Activated CD4-positive, alpha-beta memory T cell treated with anti-CD3 and anti-CD28 coated beads for 36 hours (primary cell): ENCODE measurements around the gene ZNF14. TPM values are rescaled to one million over a fixed set of nuclear protein-coding genes. Genes with fewer than 3 reads are reported as not detected.
"Not testable (repeated sequence)": the region's sequence is repeated elsewhere in the genome, so short reads cannot be mapped to it uniquely, and the experiment has no call there.

Experiments
- CTCF ChIA-PET: fragments of 350-600 bp; sonication (Branson Sonifier 250); formaldehyde crosslinking; loops from one replicate; lab custom pipeline; 2021; ENCODE audit warnings: antibody characterized with exemption, inconsistent platforms; lab: Charles Lee
- POLR2A ChIA-PET: fragments of 350-600 bp; sonication (Branson Sonifier 250); formaldehyde crosslinking; loops from one replicate; lab custom pipeline; 2021; ENCODE audit warnings: antibody characterized with exemption; lab: Charles Lee
- DNase-seq: peaks from one replicate; pipeline ENCODE4 v3.0.0-alpha.2; 2020
- H3K27ac Mint-ChIP-seq: one replicate; pipeline ENCODE4 v1.8.0; 2021; ENCODE audit warnings: mixed read lengths
- H3K27me3 Mint-ChIP-seq: one replicate; pipeline ENCODE4 v1.8.0; 2021; ENCODE audit warnings: mixed read lengths
- H3K36me3 Mint-ChIP-seq: one replicate; pipeline ENCODE4 v1.8.0; 2021; ENCODE audit warnings: mixed read lengths
- H3K4me1 Mint-ChIP-seq: one replicate; pipeline ENCODE4 v1.8.0; 2021; ENCODE audit warnings: low read depth, mixed read lengths
- H3K4me3 Mint-ChIP-seq: one replicate; pipeline ENCODE4 v1.8.0; 2021; ENCODE audit warnings: mild to moderate bottlenecking, mixed read lengths
- H3K9me3 Mint-ChIP-seq: one replicate; pipeline ENCODE4 v1.8.0; 2021; ENCODE audit warnings: mixed read lengths
- intact Hi-C: fragments of 100-400 bp; cut with micrococcal nuclease; formaldehyde crosslinking; loops from one replicate; pipeline ENCODE4 v1.15.1; 2023
- total RNA-seq, 2 experiments: library from RNA; stranded (reverse); gene quantifications; one replicate each; pipeline ENCODE4 v1.2.3, GENCODE V29; 2021

The ZNF14 gene
- total RNA-seq, 2 experiments from 2014 or later = 6.8 to 7.9 TPM

- CTCF ChIA-PET = no interaction called here
- H3K9me3 Mint-ChIP-seq = no peaks in the 10 kb centered on the region
- no peaks in the 10 kb centered on the region for H3K4me1 Mint-ChIP-seq
- POLR2A ChIA-PET = no interaction called here
- H3K27ac Mint-ChIP-seq = no peak overlapping the region
- H3K4me3 Mint-ChIP-seq = no peak overlapping the region
- H3K27me3 Mint-ChIP-seq = no peaks in the 10 kb centered on the region
- intact Hi-C loops = no loop called here
- DNase-seq = no peak
- no peaks in the 10 kb centered on the region for H3K36me3 Mint-ChIP-seq
Measured at GRCh38 chr19:19744641-19745040, 11.7 kb upstream of the ZNF14 start.

GRCh38 chr19:19743921-19744320, 11.0 kb upstream of the ZNF14 start:
- H3K27ac Mint-ChIP-seq, H3K36me3 Mint-ChIP-seq, H3K4me1 Mint-ChIP-seq, intact Hi-C loops, H3K27me3 Mint-ChIP-seq, H3K4me3 Mint-ChIP-seq, CTCF ChIA-PET, H3K9me3 Mint-ChIP-seq, DNase-seq, POLR2A ChIA-PET: not testable (repeated sequence)

- H3K27ac Mint-ChIP-seq = no peak overlapping the region
- no peaks in the 10 kb centered on the region for H3K36me3 Mint-ChIP-seq
- H3K27me3 Mint-ChIP-seq = no peaks in the 10 kb centered on the region
- POLR2A ChIA-PET = no interaction called here
- no peak for DNase-seq
- no peaks in the 10 kb centered on the region for H3K9me3 Mint-ChIP-seq
- intact Hi-C loops = no loop called here
- CTCF ChIA-PET = no interaction called here
- H3K4me3 Mint-ChIP-seq = no peak overlapping the region
- no peaks in the 10 kb centered on the region for H3K4me1 Mint-ChIP-seq
Measured at GRCh38 chr19:19743176-19743575, 10.3 kb upstream of the ZNF14 start.

GRCh38 chr19:19742773-19743172, 9.9 kb upstream of the ZNF14 start:
- no peak overlapping the region for H3K4me3 Mint-ChIP-seq
- ChIA-PET CTCF (no interaction called here), POLR2A (no interaction called here)
- H3K36me3 Mint-ChIP-seq = no peaks in the 10 kb centered on the region
- no peaks in the 10 kb centered on the region for H3K4me1 Mint-ChIP-seq
- intact Hi-C loops = no loop called here
- no peak for DNase-seq
- no peaks in the 10 kb centered on the region for H3K9me3 Mint-ChIP-seq
- no peak overlapping the region for H3K27ac Mint-ChIP-seq
- H3K27me3 Mint-ChIP-seq = no peaks in the 10 kb centered on the region

GRCh38 chr19:19741184-19741583, 8.3 kb upstream of the ZNF14 start:
- no peaks in the 10 kb centered on the region for H3K36me3 Mint-ChIP-seq
- H3K27me3 Mint-ChIP-seq = no peaks in the 10 kb centered on the region
- no peaks in the 10 kb centered on the region for H3K9me3 Mint-ChIP-seq
- intact Hi-C loops = no loop called here
- no peak overlapping the region for H3K27ac Mint-ChIP-seq
- POLR2A ChIA-PET = no interaction called here
- no peak for DNase-seq
- H3K4me1 Mint-ChIP-seq = no peaks in the 10 kb centered on the region
- H3K4me3 Mint-ChIP-seq = no peak overlapping the region
- CTCF ChIA-PET = no interaction called here

DNA sequence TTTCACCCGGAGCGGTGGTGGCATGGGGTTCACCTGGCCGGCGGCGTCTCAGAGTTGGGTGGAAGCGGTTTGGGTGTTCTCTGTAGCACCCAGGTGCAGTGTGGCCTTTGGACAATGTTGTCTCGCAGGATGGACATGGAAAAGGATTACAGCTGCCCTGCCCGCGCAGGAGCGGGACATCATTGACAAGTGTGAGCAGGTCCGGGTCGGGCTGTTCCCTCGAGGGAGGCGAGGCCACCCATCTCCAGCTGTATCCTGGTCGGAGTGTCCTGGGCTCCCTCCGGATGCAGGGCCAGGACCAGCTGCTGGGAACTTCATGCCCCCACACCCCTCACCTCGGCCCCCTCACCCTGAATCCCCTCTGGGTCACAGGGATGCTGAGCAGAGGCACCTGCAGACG, 7.8 kb upstream of the ZNF14 start:
- ChIA-PET POLR2A (no interaction called here), CTCF (no interaction called here)
- no peak for DNase-seq
- Mint-ChIP-seq H3K27ac (no peak overlapping the region), H3K27me3 (no peaks in the 10 kb centered on the region), H3K9me3 (no peaks in the 10 kb centered on the region), H3K4me1 (no peaks in the 10 kb centered on the region), H3K36me3 (no peaks in the 10 kb centered on the region), H3K4me3 (no peak overlapping the region)
- intact Hi-C loops = no loop called here

GRCh38 chr19:19738564-19738963, 5.7 kb upstream of the ZNF14 start:
- ChIA-PET POLR2A (no interaction called here), CTCF (no interaction called here)
- Mint-ChIP-seq H3K36me3 (no peaks in the 10 kb centered on the region), H3K9me3 (no peaks in the 10 kb centered on the region), H3K27ac (no peak overlapping the region), H3K27me3 (no peaks in the 10 kb centered on the region), H3K4me1 (no peaks in the 10 kb centered on the region), H3K4me3 (no peak overlapping the region)
- intact Hi-C loops = no loop called here
- DNase-seq = no peak

DNA sequence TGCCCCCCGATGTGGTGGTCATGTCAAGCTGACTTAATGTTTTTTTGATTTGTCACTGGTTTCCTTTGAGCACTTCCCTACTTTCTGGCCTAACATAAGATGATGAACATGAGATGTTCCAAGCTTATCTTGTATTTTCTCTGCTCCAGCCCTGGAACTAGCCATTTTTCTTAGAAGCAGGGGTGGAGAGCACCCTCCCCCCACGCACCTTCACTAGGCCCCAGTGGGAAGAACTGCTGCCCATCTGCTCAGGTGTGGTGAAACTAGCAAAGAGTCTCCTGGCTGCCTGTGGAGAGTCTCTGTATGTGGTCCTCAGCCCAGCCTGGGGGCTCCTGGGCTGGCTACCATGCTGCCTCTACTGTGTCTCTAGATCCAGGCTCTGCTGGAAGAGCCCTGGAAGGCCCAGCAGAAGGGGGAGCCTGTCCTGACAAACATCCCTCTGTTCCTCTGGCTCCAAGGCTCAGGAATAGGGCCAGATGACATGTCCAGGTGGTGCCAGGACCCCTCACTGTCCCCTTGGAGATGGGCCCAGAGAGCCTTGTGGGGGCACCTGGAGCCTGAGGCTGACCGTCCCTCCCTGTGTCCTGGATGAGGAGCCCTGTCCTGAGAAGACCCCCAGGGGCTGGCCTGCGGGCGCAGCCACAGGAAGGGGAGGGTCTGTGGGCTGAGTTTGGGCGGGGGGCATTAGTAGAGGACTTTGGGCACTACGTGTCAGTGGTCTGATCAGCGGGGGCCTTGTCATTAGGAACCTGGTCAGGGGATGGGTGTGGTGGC, 4.8 kb upstream of the ZNF14 start:
- Mint-ChIP-seq H3K36me3 (peaks cover 2% of the 10 kb centered on the region), H3K9me3 (no peaks in the 10 kb centered on the region), H3K4me1 (peaks cover 6% of the 10 kb centered on the region), H3K4me3 (no peak overlapping the region), H3K27ac (no peak overlapping the region), H3K27me3 (no peaks in the 10 kb centered on the region)
- ChIA-PET CTCF (no interaction called here), POLR2A (no interaction called here)
- intact Hi-C loops = no loop called here
- DNase-seq = no peak

DNA sequence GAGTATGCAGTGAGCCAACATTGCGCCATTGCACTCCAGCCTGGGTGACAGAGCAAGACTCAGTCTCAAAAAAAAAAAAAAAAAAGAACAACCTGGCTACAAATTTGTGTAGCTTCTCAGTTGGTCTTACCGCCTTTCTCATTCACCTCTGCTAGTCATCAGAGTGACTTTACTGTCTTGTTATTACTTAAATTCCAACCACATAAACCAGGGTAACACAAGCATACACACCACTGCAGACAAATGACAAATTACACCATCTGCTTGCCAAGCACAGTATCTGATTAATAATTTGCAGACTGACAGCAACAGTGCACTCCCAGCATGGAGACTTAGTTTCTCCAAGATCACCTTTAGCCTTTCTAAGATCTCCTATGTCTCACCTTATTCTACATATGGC, 11.0 kb downstream of the ZNF14 start:
- Mint-ChIP-seq H3K27me3 (no peaks in the 10 kb centered on the region), H3K36me3 (peaks cover 64% of the 10 kb centered on the region), H3K27ac (no peak overlapping the region), H3K9me3 (peaks cover 80% of the 10 kb centered on the region), H3K4me3 (no peak overlapping the region), H3K4me1 (peaks cover 5% of the 10 kb centered on the region)
- POLR2A ChIA-PET = no interaction called here
- CTCF ChIA-PET = no interaction called here
- intact Hi-C loops = no loop called here
- DNase-seq = no peak

GRCh38 chr19:19719798-19720197, 13.1 kb downstream of the ZNF14 start:
- intact Hi-C loops = no loop called here
- DNase-seq = no peak
- H3K9me3 Mint-ChIP-seq = peaks cover 85% of the 10 kb centered on the region
- peaks cover 5% of the 10 kb centered on the region for H3K4me1 Mint-ChIP-seq
- ChIA-PET CTCF (no interaction called here), POLR2A (no interaction called here)
- H3K36me3 Mint-ChIP-seq = peaks cover 76% of the 10 kb centered on the region
- H3K27ac Mint-ChIP-seq = no peak overlapping the region
- no peaks in the 10 kb centered on the region for H3K27me3 Mint-ChIP-seq
- no peak overlapping the region for H3K4me3 Mint-ChIP-seq

GRCh38 chr19:19711934-19712828, 20.7 kb downstream of the ZNF14 start:
- no peaks in the 10 kb centered on the region for H3K4me1 Mint-ChIP-seq
- ChIA-PET POLR2A (no interaction called here), CTCF (no interaction called here)
- DNase-seq = no peak
- intact Hi-C loops = no loop called here
- no peak overlapping the region for H3K4me3 Mint-ChIP-seq
- no peaks in the 10 kb centered on the region for H3K27me3 Mint-ChIP-seq
- peaks cover 91% of the 10 kb centered on the region for H3K36me3 Mint-ChIP-seq
- peaks cover 95% of the 10 kb centered on the region for H3K9me3 Mint-ChIP-seq
- H3K27ac Mint-ChIP-seq = no peak overlapping the region

- H3K27me3 Mint-ChIP-seq = no peaks in the 10 kb centered on the region
- peaks cover 95% of the 10 kb centered on the region for H3K9me3 Mint-ChIP-seq
- H3K27ac Mint-ChIP-seq = no peak overlapping the region
- ChIA-PET CTCF (no interaction called here), POLR2A (no interaction called here)
- peaks cover 89% of the 10 kb centered on the region for H3K36me3 Mint-ChIP-seq
- intact Hi-C loops = no loop called here
- no peak for DNase-seq
- no peaks in the 10 kb centered on the region for H3K4me1 Mint-ChIP-seq
- no peak overlapping the region for H3K4me3 Mint-ChIP-seq
Measured at GRCh38 chr19:19711306-19711933, 21.5 kb downstream of the ZNF14 start.
